Endothelial cell of umbilical vein (primary cell): ENCODE results near the gene IZUMO3. TPM values are rescaled to one million over a fixed set of nuclear protein-coding genes. Genes with fewer than 3 reads are reported as not detected.

ENCODE experiments used
- Bru-seq: library from RNA; stranded (reverse); fragments of 400-500 nt; gene quantifications from one replicate; lab custom pipeline; 2021; lab: Mats Ljungman, UMichigan
- BruChase-seq, 2 experiments: library from RNA; stranded (reverse); fragments of 400-500 nt; gene quantifications; one replicate each; lab custom pipeline; 2021; lab: Mats Ljungman, UMichigan
- BruUV-seq: library from RNA; stranded (reverse); fragments of 400-500 nt; replicated peaks from 2 replicates; lab custom pipeline; 2021; lab: Mats Ljungman, UMichigan
- CTCF ChIA-PET: fragments of 300-600, 350-600 bp; sonication (Branson Sonifier 250); formaldehyde crosslinking; loops from one replicate; lab custom pipeline; 2021; ENCODE audit warnings: antibody characterized with exemption, inconsistent platforms; lab: Charles Lee
- POLR2A ChIA-PET: fragments of 300-600, 350-600 bp; sonication (Branson Sonifier 250); formaldehyde crosslinking; loops from one replicate; lab custom pipeline; 2021; ENCODE audit warnings: antibody characterized with exemption, inconsistent platforms; lab: Charles Lee
- DNase-seq: peaks from one replicate; pipeline ENCODE4 v3.0.0-alpha.2; 2011; ENCODE audit warnings: low read depth, low spot score
- FAIRE-seq: peaks from 2 replicates; lab custom pipeline; 2011; peaks lifted over from hg19 to GRCh38; lab: Jason Lieb, UNC
- H2AFZ ChIP-seq: 2 replicates; pipeline ENCODE4 v1.6.0; 2012; ENCODE audit warnings: low read depth, low read length, control low read depth, inconsistent platforms
- H3K27ac ChIP-seq: 2 replicates; pipeline ENCODE4 v1.5.1; 2011; ENCODE audit warnings: low read depth, mild to moderate bottlenecking, control low read depth, low read length, moderate library complexity; ENCODE audit not compliant: insufficient read depth
- H3K27me3 ChIP-seq, 2 experiments: 2 replicates each; pipeline versions ENCODE4 v1.6.0 to v1.6.1; 2011; ENCODE audit warnings: low read length in 2 of 2, mixed read lengths in 1 of 2; ENCODE audit not compliant: control insufficient read depth in 2 of 2, insufficient read depth in 2 of 2
- H3K36me3 ChIP-seq, 2 experiments: 2 replicates in 1 of 2; 3 replicates in 1 of 2; pipeline ENCODE4 v1.5.1; 2011; ENCODE audit warnings: low read length in 2 of 2, mild to moderate bottlenecking in 1 of 2, moderate library complexity in 1 of 2; ENCODE audit not compliant: control insufficient read depth in 2 of 2, insufficient read depth in 2 of 2; ENCODE audit errors: extremely low read depth in 1 of 2
- H3K4me1 ChIP-seq: 3 replicates; pipeline ENCODE4 v1.5.1; 2011; ENCODE audit warnings: mild to moderate bottlenecking, low read length; ENCODE audit not compliant: control insufficient read depth, insufficient read depth; ENCODE audit errors: extremely low read depth
- H3K4me2 ChIP-seq: 2 replicates; pipeline ENCODE4 v1.6.1; 2011; ENCODE audit warnings: low read length, control low read depth, mixed read lengths; ENCODE audit not compliant: insufficient read depth
- H3K4me3 ChIP-seq, 3 experiments: fragments of 200-600 bp in 1 of 3; sonication (generic), shearing (Covaris generic) in 1 of 3; replicated peaks in 1 of 3; 2 replicates each; pipeline ENCODE4 v1.5.1; 2011 to 2016; ENCODE audit warnings: control low read depth in 3 of 3, low read length in 3 of 3, mild to moderate bottlenecking in 2 of 3, inconsistent platforms in 1 of 3, low read depth in 1 of 3, moderate library complexity in 1 of 3; ENCODE audit not compliant: insufficient read depth in 1 of 3
- H3K79me2 ChIP-seq: 2 replicates; pipeline ENCODE4 v1.6.0; 2012; ENCODE audit warnings: low read length, inconsistent platforms; ENCODE audit not compliant: control insufficient read depth, insufficient read depth
- H3K9ac ChIP-seq: replicated peaks from 2 replicates; pipeline ENCODE3; 2011; ENCODE audit warnings: low read length, control low read depth; ENCODE audit not compliant: insufficient read depth; ENCODE audit errors: extremely low read depth
- H3K9me1 ChIP-seq: replicated peaks from 3 replicates; pipeline ENCODE4 v1.6.0; 2011; ENCODE audit warnings: mild to moderate bottlenecking, low read length; ENCODE audit not compliant: control insufficient read depth, insufficient read depth; ENCODE audit errors: extremely low read depth
- H3K9me3 ChIP-seq: replicated peaks from 2 replicates; pipeline ENCODE4 v1.5.1; 2012; ENCODE audit warnings: low read length, inconsistent platforms; ENCODE audit not compliant: control insufficient read depth, insufficient read depth
- H4K20me1 ChIP-seq: replicated peaks from 2 replicates; pipeline ENCODE3; 2011; ENCODE audit warnings: mild to moderate bottlenecking, low read length; ENCODE audit not compliant: control insufficient read depth, insufficient read depth; ENCODE audit errors: extremely low read depth
- FOS ChIP-seq: IDR thresholded peaks from 2 replicates; pipeline ENCODE4 v1.6.1; 2011; ENCODE audit warnings: mild to moderate bottlenecking, low read length, moderate library complexity, borderline replicate concordance; ENCODE audit not compliant: insufficient read depth
- GATA2 ChIP-seq: IDR thresholded peaks from 2 replicates; pipeline ENCODE4 v1.7.0; 2011; ENCODE audit warnings: low read depth, mild to moderate bottlenecking, moderate library complexity, mixed read lengths, low read length; ENCODE audit not compliant: insufficient read length, insufficient read depth
- JUN ChIP-seq: IDR thresholded peaks from 2 replicates; pipeline ENCODE4 v1.6.1; 2011; ENCODE audit warnings: borderline replicate concordance, low read depth; ENCODE audit not compliant: insufficient read length, insufficient read depth
- MYC ChIP-seq: IDR thresholded peaks from one replicate; pipeline ENCODE4 v1.6.1; 2011; ENCODE audit warnings: mild to moderate bottlenecking, low read depth, low read length
- POLR2A ChIP-seq: IDR thresholded peaks from 2 replicates; pipeline ENCODE4 v1.6.1; 2012; ENCODE audit warnings: low read depth, mild to moderate bottlenecking, control low read depth, low read length
- dilution Hi-C: fragments of 300-500 bp; cut with MboI; formaldehyde crosslinking; loops from one replicate; pipeline ENCODE4 v1.15.0; 2019; ENCODE audit warnings: low sequenced_read_pairs; ENCODE audit not compliant: extremely low pct_ligation_motif_present
- intact Hi-C: fragments of 100-400 bp; cut with micrococcal nuclease; formaldehyde crosslinking; loops from one replicate; pipeline ENCODE4 v1.10.0; 2022
- long read RNA-seq: library from polyadenylated mRNA; stranded (forward); transcript quantifications from one replicate; pipeline ENCODE4 v2.0.0, GENCODE V29; 2021
- polyA minus RNA-seq, 3 experiments: library from RNA; depleted of rRNA, polyadenylated mRNA; stranded (reverse); fragments of >200 nt; gene quantifications; 1 replicate in 1 of 3; 2 replicates in 2 of 3; pipeline ENCODE4 v1.2.3, GENCODE V29; 2011
- polyA plus RNA-seq, 4 experiments: library from polyadenylated mRNA; depleted of rRNA in 3 of 4; stranded (reverse) in 3 of 4; unstranded in 1 of 4; fragments of >200 nt; gene quantifications; 2 replicates each; pipeline versions ENCODE4 v1.2.1 to v1.2.3, GENCODE V29; 2011 to 2012; ENCODE audit warnings: missing spikeins in 1 of 4
- total RNA-seq: library from RNA; stranded (reverse); gene quantifications from 2 replicates; pipeline ENCODE4 v1.2.3, GENCODE V29; 2021
- TF ChIP-seq, protein P1 (sequence below), 2 donors: IDR thresholded peaks; 1 replicate in 1 of 2; 2 replicates in 1 of 2; pipeline ENCODE4 v1.5.1; 2011; ENCODE audit warnings: low read length in 2 of 2, mild to moderate bottlenecking in 2 of 2, moderate library complexity in 2 of 2, control low read depth in 1 of 2, inconsistent platforms in 1 of 2, low read depth in 1 of 2; ENCODE audit not compliant: insufficient read depth in 1 of 2; ENCODE audit errors: extremely low read depth in 1 of 2
- TF ChIP-seq, protein P2 (sequence below): IDR thresholded peaks from 2 replicates; pipeline ENCODE4 v1.6.1; 2011; ENCODE audit not compliant: insufficient read depth, insufficient read length

IZUMO3 gene, protein sequence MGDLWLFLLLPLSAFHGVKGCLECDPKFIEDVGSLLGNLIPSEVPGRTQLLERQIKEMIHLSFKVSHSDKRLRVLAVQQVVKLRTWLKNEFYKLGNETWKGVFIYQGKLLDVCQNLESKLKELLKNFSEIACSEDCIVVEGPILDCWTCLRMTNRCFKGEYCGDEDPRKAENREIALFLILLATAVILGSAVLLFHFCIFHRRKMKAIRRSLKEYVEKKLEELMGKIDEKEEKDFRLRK
- not detected in 2 replicates for total RNA-seq
- polyA plus RNA-seq: not detected in 2 replicates
- not detected in 2 replicates for polyA plus RNA-seq (2011; cell fraction: cytosol; rRNA removed)
- polyA plus RNA-seq (2011; cell fraction: nucleus; rRNA removed): not detected in 2 replicates
- not detected in 2 replicates for polyA plus RNA-seq (2012)
- polyA minus RNA-seq: not detected in 2 replicates
- not detected for polyA minus RNA-seq (2011; cell fraction: cytosol; rRNA and poly(A)+ RNA removed)
- not detected in 2 replicates for polyA minus RNA-seq (2011; cell fraction: nucleus; rRNA and poly(A)+ RNA removed)
- Bru-seq, nascent RNA: not detected
- not detected for BruChase-seq, experiment 1, labeled RNA remaining after a 6-hour chase
- not detected for BruChase-seq, experiment 2, labeled RNA remaining after a 2-hour chase
- long read RNA-seq: 0 reads

DNA sequence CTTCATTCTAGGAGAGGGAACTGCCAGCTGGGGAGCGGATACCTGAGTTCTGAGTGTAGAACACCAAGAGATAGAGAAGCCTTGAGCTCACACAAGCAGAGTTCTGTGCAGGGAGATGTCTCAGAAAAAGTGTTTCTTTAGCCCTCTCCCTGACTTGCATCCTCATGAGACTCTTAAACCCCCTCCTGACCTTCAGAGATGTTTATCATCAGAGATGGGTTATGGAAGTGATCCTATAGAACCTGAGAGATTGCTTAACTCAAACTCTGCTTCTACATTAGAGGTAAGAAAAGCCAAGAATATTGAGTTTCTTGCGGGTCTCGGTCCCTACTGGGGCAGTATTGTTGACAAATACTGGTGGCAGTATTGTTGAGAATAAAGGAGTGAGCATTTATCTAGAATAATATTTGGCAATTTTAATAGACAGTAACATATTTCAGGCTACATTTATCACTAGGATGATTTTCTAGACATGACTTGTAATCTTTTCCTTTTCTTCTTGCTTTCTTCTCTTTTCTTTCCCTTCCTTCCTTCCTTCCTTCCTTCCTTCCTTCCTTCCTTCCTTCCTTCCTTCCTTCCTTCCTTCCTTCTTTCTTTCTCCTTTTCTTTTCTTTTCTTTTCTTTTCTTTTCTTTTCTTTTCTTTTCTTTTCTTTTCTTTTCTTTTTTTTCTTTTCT is at the start of gene IZUMO3:
IZUMO3 (minus strand) TSS at position 51 of the 676 bp plus-strand sequence. CDS start 248 bp downstream, outside the sequence.
- BruUV-seq: no TSS peak
- H3K9ac ChIP-seq: no peak within 1 kb of the TSS
- H2AFZ ChIP-seq: no peak within 1 kb of the TSS
- H3K27me3 ChIP-seq: no peaks in the 10 kb centered on the region
- H4K20me1 ChIP-seq: no peaks in the 10 kb centered on the region
- no peaks in the 10 kb centered on the region for H3K9me1 ChIP-seq
- intact Hi-C loops: no loop called here
- no peak within 1 kb of the TSS for H3K4me2 ChIP-seq
- CTCF ChIA-PET: interaction anchor here (0.5 kb wide), 1 partner anchor 773 kb away, joined by 4 read pairs; no protein-coding TSS in a partner anchor
- H3K4me1 ChIP-seq: no peaks in the 10 kb centered on the region
- no peaks in the 10 kb centered on the region for H3K9me3 ChIP-seq
- H3K27ac ChIP-seq: no peak within 1 kb of the TSS
- H3K36me3 ChIP-seq: no peaks in the 10 kb centered on the region
- no peak for FAIRE-seq
- dilution Hi-C loops: no loop called here
- H3K79me2 ChIP-seq: no peaks in the 10 kb centered on the region
- H3K4me3 ChIP-seq: no peak within 1 kb of the TSS
- no peak for DNase-seq
- TF ChIP-seq GATA2 (no peak), FOS (no peak), MYC (no peak), JUN (no peak), POLR2A (no peak)
- TF ChIP-seq, protein P1, sequence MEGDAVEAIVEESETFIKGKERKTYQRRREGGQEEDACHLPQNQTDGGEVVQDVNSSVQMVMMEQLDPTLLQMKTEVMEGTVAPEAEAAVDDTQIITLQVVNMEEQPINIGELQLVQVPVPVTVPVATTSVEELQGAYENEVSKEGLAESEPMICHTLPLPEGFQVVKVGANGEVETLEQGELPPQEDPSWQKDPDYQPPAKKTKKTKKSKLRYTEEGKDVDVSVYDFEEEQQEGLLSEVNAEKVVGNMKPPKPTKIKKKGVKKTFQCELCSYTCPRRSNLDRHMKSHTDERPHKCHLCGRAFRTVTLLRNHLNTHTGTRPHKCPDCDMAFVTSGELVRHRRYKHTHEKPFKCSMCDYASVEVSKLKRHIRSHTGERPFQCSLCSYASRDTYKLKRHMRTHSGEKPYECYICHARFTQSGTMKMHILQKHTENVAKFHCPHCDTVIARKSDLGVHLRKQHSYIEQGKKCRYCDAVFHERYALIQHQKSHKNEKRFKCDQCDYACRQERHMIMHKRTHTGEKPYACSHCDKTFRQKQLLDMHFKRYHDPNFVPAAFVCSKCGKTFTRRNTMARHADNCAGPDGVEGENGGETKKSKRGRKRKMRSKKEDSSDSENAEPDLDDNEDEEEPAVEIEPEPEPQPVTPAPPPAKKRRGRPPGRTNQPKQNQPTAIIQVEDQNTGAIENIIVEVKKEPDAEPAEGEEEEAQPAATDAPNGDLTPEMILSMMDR (IDR thresholded peaks at IDR 0.05; ENCODE audit: extremely low read depth in 1 of 2, insufficient read depth in 1 of 2, low read depth in 1 of 2, low read length in 2 of 2): no peak
- TF ChIP-seq, protein P2, sequence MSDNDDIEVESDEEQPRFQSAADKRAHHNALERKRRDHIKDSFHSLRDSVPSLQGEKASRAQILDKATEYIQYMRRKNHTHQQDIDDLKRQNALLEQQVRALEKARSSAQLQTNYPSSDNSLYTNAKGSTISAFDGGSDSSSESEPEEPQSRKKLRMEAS: no peak
- POLR2A ChIA-PET: no interaction called here
